Myocyte (in vitro differentiated cells): ENCODE results near the gene SMAD6. TPM values are rescaled to one million over a fixed set of nuclear protein-coding genes. Genes with fewer than 3 reads are reported as not detected.
A peak's percentile ranks its signal among the peaks of the same experiment; 100 is the strongest.
"Not testable (repeated sequence)": the region's sequence is repeated elsewhere in the genome, so short reads cannot be mapped to it uniquely, and the experiment has no call there.

Experiments
- DNase-seq: peaks from one replicate; pipeline ENCODE4 v3.0.0-alpha.2; 2012; ENCODE audit warnings: low read depth
- total RNA-seq: library from RNA; depleted of rRNA; stranded (reverse); fragments of >200 nt; gene quantifications from 2 replicates; pipeline ENCODE4 v1.2.3, GENCODE V29; 2014

SMAD6 gene
- total RNA-seq, 1 donor from 2014 or later, result 3.5 TPM

GRCh38 chr15:66756295-66756694 lies 54.3 kb downstream of the SMAD6 start:
- no peak for DNase-seq

- DNase-seq, result no peak
These were observed 55.0 kb downstream of the SMAD6 start for GRCh38 chr15:66757030-66757429.

- DNase-seq, result no peak
These were observed 55.5 kb downstream of the SMAD6 start for GRCh38 chr15:66757521-66757920.

DNA sequence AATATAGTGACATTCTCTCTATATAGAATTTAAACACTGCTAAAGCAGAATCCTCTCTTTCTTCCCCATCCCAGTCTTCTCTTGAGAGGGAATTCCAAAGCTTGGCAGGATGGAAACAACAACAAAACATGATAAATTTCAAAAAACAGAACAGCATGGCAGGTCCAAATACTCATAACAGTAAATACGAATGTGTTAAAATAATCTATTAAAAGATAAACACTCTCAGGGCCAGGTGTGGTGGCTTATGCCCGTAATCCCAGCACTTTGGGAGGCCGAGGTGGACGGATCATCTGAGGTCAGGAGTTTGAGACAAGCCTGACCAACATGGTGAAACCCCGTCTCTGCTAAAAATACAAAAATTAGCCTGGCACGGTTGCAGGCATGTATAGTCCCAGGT lies 56.2 kb downstream of the SMAD6 start:
- DNase-seq, result not testable (repeated sequence)

DNA sequence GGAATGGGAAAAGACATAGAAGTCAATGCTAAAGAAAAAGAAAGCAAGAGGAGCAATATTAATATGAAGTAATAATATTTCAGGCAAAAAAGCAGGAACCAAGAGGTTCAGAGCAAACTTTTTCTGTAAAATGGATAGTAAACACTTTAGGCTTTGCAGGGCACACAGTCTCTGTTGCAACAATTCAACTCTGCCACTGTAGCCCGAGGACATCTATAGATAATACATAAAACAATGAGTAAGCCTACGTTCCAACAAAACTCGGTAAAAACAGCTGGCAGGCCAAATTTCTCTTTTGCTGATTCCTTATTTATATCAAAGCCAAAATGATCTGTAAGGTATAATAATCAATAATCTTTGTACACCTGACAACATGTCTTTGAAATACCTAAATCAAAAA lies 56.8 kb downstream of the SMAD6 start:
- no peak for DNase-seq

GRCh38 chr15:66760097-66760967 lies 58.3 kb downstream of the SMAD6 start:
- DNase-seq, result no peak

DNA sequence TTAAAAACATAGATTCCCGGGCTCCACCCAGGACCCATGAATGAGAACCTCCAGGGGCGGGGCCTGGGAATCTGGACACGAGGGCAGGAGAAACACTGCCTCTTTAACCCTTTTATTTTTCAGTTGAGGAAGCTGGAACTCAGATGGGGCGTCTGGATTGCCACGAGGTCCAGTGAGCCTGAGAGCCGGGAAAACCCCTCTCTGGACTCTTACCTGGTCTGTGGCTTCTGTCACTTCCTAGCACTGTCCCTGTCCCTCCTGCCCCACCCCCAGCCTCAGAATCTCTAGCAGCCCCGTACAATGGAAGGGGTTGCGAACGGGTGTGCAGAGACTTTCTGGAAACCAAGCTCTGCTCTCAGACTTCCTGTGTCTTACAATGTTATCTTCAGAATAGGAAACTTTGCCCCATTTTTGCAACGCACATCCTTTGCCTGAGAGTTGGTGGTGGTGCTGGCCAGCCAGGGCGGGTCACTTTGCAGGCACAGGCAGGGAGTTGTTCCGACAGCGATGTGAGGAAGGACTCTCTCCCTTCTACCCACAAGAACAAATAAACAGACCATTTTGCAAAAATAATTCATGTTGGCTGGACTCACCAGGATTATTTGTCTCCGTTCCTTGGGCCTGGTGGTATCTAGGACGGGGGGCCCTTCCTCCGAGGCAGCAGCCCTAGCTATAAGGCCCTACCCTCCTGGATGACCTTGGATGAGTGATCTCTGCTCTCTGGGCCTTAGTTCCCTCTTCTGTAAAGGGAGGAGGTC lies 59.1 kb downstream of the SMAD6 start:
- DNase-seq, result no peak

DNA sequence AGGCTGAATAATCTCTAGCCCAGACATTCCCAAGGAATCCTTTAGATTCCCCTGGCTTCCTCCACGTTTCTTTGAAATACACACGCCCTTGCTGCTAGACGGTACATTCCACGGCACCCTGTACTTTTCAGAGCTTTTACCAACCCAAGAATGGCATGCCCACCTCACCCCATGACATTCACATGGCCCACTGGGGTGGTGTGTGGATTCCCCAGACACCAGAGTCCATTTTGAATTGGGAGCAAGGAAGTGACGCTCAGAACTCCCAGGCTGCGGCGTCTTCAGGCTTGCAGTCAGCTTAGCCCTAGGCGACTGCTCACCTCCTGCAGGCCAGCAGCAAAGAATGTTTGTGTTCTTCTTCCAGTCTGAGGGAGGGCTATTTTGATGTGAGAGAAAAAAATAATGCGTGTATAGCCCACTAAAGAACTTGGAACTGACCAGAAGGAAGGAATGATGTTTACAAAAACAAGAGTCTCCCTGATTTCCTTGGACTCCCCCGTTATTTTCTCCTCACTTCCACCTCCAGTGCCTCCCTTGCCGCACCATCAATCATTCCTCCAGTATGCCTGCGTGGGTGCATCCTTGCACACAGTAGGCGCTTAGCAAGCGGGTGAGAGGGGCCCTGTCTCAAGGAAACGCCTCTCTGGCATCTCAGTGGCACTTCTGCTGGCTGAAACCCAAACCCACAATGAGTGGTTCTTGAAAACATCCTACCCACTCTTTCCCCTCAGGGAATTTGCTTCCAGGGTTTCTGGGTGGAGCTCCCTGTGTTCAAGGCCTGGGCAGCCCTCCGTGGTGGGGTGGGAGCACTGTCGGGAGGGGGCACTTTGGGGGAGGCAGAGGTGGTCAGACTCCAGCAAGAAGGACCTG lies 59.9 kb downstream of the SMAD6 start:
- DNase-seq, result peak; percentile 74

GRCh38 chr15:66763186-66764071 lies 61.4 kb downstream of the SMAD6 start:
- DNase-seq, result no peak

GRCh38 chr15:66764072-66764786 lies 62.2 kb downstream of the SMAD6 start:
- DNase-seq, result no peak

GRCh38 chr15:66765478-66766281 lies 63.6 kb downstream of the SMAD6 start:
- no peak for DNase-seq

DNA sequence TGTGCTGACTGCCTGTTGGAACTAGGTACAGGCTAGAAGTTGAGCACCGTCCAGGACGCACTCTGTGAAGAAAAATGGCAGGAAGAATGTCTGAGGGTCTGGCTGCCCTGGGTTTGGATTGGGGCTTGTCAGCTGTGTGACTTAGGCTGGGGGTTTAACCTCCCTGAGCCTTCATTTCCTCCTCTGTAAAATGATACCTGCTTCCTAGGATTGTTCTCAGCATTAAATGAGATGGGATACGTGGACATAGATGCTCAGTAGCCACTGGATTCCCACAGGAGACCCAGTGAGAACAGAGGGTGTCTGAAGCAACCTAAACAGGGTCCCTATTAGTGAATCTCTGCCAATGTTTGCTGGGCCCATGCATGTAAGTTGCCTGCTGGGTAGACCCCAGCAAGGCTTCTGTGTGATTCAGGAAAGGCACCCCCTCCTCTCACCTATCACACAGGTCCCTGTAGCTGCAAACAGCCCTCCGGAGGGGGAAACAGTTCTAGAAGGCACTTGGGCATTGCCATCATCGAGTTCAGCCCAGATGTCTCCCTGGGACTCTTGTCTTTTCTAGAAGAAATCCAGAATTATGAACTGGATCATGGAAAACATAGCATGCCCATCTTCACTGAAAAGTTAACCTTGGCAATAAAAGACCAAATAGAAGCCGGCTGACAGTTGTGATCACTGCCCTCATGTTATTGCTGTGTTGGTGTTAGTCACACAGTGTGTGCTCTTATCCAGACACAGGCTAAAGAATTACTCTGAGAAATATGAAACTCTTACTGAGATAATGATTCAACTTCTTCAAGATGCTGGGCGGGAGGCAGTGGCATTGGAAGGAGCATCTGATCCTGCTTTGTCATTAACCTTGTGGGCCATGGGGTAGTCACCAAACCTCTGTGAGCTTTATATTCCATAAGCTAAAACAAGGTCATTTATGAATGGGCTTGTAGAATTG lies 64.5 kb downstream of the SMAD6 start:
- DNase-seq, result no peak

- no peak for DNase-seq
These were observed 65.2 kb downstream of the SMAD6 start for GRCh38 chr15:66767240-66767659.

GRCh38 chr15:66768987-66769386 lies 67.0 kb downstream of the SMAD6 start:
- no peak for DNase-seq

DNA sequence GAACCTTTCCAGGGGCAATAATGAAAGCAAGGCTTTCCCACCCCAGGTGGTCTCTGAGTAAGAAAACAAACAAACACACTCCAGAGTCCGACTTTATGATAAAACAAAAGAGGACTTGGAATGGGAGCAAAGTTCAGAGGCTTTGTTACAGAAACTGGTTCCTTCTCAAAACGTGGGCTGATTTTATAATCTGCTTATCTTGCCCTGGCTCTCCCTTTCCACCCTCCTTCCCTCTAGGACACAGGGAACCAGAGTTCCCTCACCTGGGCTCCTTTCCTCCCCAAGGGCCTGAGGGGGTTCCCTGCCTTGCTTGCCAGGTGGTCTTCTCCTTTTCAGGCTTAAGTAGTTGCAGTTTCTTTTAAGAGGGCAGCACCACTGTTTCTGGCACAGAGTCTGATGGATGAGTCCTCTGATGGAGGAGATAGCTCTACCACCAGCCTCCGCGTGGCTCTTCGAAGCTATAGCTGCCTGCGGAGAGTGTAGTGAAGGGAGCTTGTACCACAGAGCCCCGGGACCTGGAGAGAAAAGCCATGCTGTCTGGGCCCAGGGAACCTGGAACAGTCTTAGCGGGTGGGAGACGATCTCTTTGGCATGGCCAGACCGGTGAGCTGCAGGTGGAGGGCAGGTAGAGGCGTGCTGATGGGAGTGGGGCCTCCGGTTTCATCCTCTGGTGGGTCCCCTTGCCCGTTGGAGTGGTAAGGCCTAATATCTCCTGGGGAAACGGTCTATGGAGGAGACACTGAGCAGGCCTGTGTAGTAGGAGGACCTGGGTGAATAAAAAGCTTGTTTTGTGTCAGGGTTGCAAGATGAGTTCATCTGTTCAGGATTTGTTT lies 68.7 kb downstream of the SMAD6 start:
- no peak for DNase-seq

DNA sequence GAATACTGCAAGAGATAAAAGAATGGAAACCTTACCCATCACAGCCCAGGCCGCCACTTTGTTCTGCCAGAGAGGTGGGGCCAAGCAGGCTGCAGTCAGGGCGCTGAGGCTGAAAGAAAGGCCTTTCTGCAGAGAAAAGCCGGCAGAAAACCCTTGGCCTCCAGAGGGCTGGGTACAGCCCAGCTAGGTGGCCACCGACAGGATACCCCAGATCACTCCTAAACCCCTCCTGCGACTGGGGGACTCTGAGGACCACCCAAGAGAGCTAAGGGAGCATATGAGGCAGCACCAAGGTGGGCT lies 69.3 kb downstream of the SMAD6 start:
- no peak for DNase-seq

DNA sequence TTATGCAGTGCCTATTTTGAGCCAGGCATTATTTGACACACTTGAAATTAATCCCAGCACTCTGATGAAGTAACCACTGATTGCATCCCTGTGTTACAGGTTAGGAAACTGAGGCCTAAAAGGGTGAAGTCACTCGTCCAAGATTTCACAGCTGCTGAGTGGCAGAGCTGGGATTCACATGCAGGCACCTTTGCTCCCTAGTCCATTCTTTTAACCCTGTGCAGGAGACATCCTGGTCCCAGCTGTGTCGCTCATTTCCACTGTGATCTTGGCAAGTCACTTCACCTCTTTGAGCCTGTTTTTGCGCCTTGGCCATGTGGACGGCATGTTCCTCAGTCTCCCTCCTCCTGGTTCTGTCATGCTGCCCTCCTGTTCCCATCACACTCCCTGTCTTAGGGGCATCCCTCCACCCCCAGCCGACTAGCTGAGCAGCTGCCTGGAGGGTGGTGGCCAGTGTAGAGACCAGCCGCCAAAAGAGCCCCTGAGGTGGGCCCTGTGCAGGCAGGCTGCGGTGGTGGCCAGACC lies 70.6 kb downstream of the SMAD6 start:
- no peak for DNase-seq
